Stimulated activated CD8-positive, alpha-beta memory T cell treated with anti-CD3 and anti-CD28 coated beads, Interleukin-15, amount 100 ng/mL, for 1 hour (primary cell): ENCODE measurements around the gene SVBP.
A peak's percentile ranks its signal among the peaks of the same experiment; 100 is the strongest.

Experiments used
- DNase-seq: peaks from one replicate; pipeline ENCODE4 v3.0.0-alpha.2; 2020; ENCODE audit warnings: low read depth

Gene SVBP

GRCh38 chr1:42801832-42802473 lies 15.2 kb downstream of the SVBP start:
- DNase-seq: no peak

- DNase-seq: no peak
Observed at GRCh38 chr1:42797979-42798378, 19.2 kb downstream of the SVBP start.

- DNase-seq: no peak
Observed at GRCh38 chr1:42797414-42797813, 19.8 kb downstream of the SVBP start.

- no peak for DNase-seq
Observed at GRCh38 chr1:42793824-42794223, 23.4 kb downstream of the SVBP start.

- DNase-seq: no peak
Observed at GRCh38 chr1:42788021-42788420, 29.2 kb downstream of the SVBP start.

GRCh38 chr1:42786097-42786496 lies 31.1 kb downstream of the SVBP start:
- no peak for DNase-seq

GRCh38 chr1:42784946-42785693 lies 32.1 kb downstream of the SVBP start, which contains the start of gene TMEM269:
TMEM269 (plus strand) TSS chr1:42784991; CDS start chr1:42789894, 4,903 bp downstream.
- DNase-seq: no peak

GRCh38 chr1:42784547-42784945 lies 32.7 kb downstream of the SVBP start:
- no peak for DNase-seq

- DNase-seq: no peak
Observed at GRCh38 chr1:42783092-42783491, 34.1 kb downstream of the SVBP start.

- no peak for DNase-seq
Observed at GRCh38 chr1:42780176-42780575, 37.0 kb downstream of the SVBP start.

GRCh38 chr1:42779725-42780124 lies 37.5 kb downstream of the SVBP start:
- DNase-seq: no peak

GRCh38 chr1:42777852-42778251 lies 39.3 kb downstream of the SVBP start:
- no peak for DNase-seq

- no peak for DNase-seq
Observed at GRCh38 chr1:42776502-42776901, 40.7 kb downstream of the SVBP start.

- no peak for DNase-seq
Observed at GRCh38 chr1:42774928-42775526, 42.2 kb downstream of the SVBP start.

GRCh38 chr1:42773420-42773819 lies 43.8 kb downstream of the SVBP start:
- no peak for DNase-seq

GRCh38 chr1:42769811-42770210 lies 47.4 kb downstream of the SVBP start:
- DNase-seq: no peak

GRCh38 chr1:42768172-42768571 lies 49.0 kb downstream of the SVBP start:
- no peak for DNase-seq

GRCh38 chr1:42767510-42768000 lies 49.6 kb downstream of the SVBP start:
- DNase-seq: no peak

- peak; percentile 98 for DNase-seq
Observed at GRCh38 chr1:42766741-42767509, 50.3 kb downstream of the SVBP start, which contains the start of the genes C1orf50 and P3H1. C1orf50 (plus strand) TSS chr1:42767249; CDS start chr1:42767312, 63 bp downstream. P3H1 (minus strand) TSS chr1:42767028; CDS start chr1:42766971, 57 bp downstream.

- no peak for DNase-seq
Observed at GRCh38 chr1:42765832-42766740, 51.1 kb downstream of the SVBP start.

GRCh38 chr1:42765269-42765668 lies 51.9 kb downstream of the SVBP start:
- DNase-seq: no peak
